Parathyroid adenoma (tissue), 2 donors: ENCODE data around the gene EVI2B.

Source experiments
- H2AFZ ChIP-seq: fragments of 300-600 bp; sonication (generic); one replicate; pipeline ENCODE4 v1.7.0; 2017; ENCODE audit warnings: antibody characterized with exemption, mild to moderate bottlenecking
- H3K27ac ChIP-seq: fragments of 300-600 bp; sonication (generic); one replicate; pipeline ENCODE4 v1.7.0; 2017
- H3K27me3 ChIP-seq: fragments of 300-600 bp; sonication (generic); one replicate; pipeline ENCODE4 v1.7.0; 2017; ENCODE audit warnings: low read length; ENCODE audit not compliant: control insufficient read depth, insufficient read depth
- H3K36me3 ChIP-seq: fragments of 300-600 bp; sonication (generic); one replicate; pipeline ENCODE4 v1.7.0; 2017; ENCODE audit warnings: low read length; ENCODE audit not compliant: control insufficient read depth, insufficient read depth
- H3K4me1 ChIP-seq: fragments of 300-600 bp; sonication (generic); one replicate; pipeline ENCODE4 v1.7.0; 2017; ENCODE audit warnings: control low read depth
- H3K4me2 ChIP-seq: fragments of 300-600 bp; sonication (generic); one replicate; pipeline ENCODE4 v1.7.0; 2017; ENCODE audit warnings: low read length
- H3K4me3 ChIP-seq: fragments of 300-600 bp; sonication (generic); one replicate; pipeline ENCODE4 v1.7.0; 2017; ENCODE audit warnings: low read depth, low read length
- H3K79me2 ChIP-seq: fragments of 300-600 bp; sonication (generic); one replicate; pipeline ENCODE4 v1.7.0; 2017; ENCODE audit warnings: control low read depth
- H3K9ac ChIP-seq: fragments of 300-600 bp; sonication (generic); one replicate; pipeline ENCODE4 v1.7.0; 2017; ENCODE audit warnings: mild to moderate bottlenecking
- H3K9me3 ChIP-seq: fragments of 300-600 bp; sonication (generic); one replicate; pipeline ENCODE4 v1.7.0; 2017; ENCODE audit warnings: low read length; ENCODE audit not compliant: control insufficient read depth
- TF ChIP-seq, protein P1 (sequence below): fragments of 300-600 bp; sonication (generic); IDR thresholded peaks from one replicate; pipeline ENCODE4 v1.7.0; 2017; ENCODE audit warnings: antibody characterized with exemption, mild to moderate bottlenecking
- donor health status: primary hyperparathyroidism.

Gene EVI2B

GRCh38 chr17:31261601-31262000 lies 52.3 kb downstream of the EVI2B start:
- Histone ChIP-seq H3K4me2 (no peak overlapping the region), H3K36me3 (no peaks in the 10 kb centered on the region), H3K9ac (no peak overlapping the region)

DNA sequence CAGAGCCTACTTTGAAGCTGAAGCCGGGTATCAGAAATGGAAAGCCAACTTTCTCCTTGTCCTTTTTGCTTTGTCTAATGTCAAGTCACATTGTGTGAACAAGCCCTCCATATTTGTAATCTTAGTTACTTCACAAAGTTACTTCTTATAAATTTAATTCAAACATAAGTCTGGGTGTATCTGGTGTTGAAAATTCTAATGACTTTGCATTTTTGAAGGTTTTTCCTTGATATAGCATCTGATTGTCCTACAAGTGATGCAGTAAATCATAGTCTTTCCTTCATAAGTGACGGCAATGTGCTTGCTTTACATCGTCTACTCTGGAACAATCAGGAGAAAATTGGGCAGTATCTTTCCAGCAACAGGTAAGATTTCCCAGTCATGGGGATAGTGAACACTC lies 53.7 kb downstream of the EVI2B start:
- Histone ChIP-seq H3K36me3 (no peaks in the 10 kb centered on the region), H3K4me3 (no peak overlapping the region), H3K27me3 (no peaks in the 10 kb centered on the region), H3K27ac (no peak overlapping the region), H3K4me2 (no peak overlapping the region), H3K9me3 (no peaks in the 10 kb centered on the region), H3K4me1 (no peaks in the 10 kb centered on the region), H3K9ac (no peak overlapping the region), H2AFZ (no peak overlapping the region), H3K79me2 (no peaks in the 10 kb centered on the region)
- TF ChIP-seq, protein P1, sequence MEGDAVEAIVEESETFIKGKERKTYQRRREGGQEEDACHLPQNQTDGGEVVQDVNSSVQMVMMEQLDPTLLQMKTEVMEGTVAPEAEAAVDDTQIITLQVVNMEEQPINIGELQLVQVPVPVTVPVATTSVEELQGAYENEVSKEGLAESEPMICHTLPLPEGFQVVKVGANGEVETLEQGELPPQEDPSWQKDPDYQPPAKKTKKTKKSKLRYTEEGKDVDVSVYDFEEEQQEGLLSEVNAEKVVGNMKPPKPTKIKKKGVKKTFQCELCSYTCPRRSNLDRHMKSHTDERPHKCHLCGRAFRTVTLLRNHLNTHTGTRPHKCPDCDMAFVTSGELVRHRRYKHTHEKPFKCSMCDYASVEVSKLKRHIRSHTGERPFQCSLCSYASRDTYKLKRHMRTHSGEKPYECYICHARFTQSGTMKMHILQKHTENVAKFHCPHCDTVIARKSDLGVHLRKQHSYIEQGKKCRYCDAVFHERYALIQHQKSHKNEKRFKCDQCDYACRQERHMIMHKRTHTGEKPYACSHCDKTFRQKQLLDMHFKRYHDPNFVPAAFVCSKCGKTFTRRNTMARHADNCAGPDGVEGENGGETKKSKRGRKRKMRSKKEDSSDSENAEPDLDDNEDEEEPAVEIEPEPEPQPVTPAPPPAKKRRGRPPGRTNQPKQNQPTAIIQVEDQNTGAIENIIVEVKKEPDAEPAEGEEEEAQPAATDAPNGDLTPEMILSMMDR: no peak

More at GRCh38 chr17:31261601-31262000, 52.3 kb downstream of the EVI2B start:
- Histone ChIP-seq H3K79me2 (no peaks in the 10 kb centered on the region), H3K4me3 (no peak overlapping the region), H2AFZ (no peak overlapping the region), H3K27ac (no peak overlapping the region), H3K27me3 (no peaks in the 10 kb centered on the region), H3K4me1 (no peaks in the 10 kb centered on the region), H3K9me3 (no peaks in the 10 kb centered on the region)
- TF ChIP-seq, protein P1: no peak

DNA sequence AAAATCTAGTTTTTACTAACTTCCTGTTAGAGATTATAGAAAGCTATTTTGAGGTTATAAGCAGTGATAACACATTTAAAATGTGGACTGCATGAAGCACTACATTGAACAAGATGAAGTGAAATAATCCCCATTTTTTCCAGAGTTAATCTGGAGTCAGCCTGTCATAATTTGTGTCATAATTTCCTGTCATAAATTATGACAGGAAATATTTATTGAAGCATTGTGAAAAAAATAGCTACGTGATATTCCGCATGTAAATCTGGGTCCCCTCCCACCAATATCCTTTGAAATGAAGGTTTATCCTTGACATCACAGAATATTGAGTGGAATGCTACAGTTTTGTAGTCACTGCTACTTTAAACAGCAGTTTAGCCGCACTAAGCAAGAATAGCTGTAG lies 56.9 kb downstream of the EVI2B start:
- TF ChIP-seq, protein P1: no peak
- Histone ChIP-seq H3K4me3 (no peak overlapping the region), H3K4me2 (no peak overlapping the region), H2AFZ (no peak overlapping the region), H3K27ac (no peak overlapping the region), H3K27me3 (no peaks in the 10 kb centered on the region), H3K79me2 (no peaks in the 10 kb centered on the region), H3K9me3 (no peaks in the 10 kb centered on the region), H3K9ac (no peak overlapping the region), H3K4me1 (peaks cover 2% of the 10 kb centered on the region), H3K36me3 (no peaks in the 10 kb centered on the region)

DNA sequence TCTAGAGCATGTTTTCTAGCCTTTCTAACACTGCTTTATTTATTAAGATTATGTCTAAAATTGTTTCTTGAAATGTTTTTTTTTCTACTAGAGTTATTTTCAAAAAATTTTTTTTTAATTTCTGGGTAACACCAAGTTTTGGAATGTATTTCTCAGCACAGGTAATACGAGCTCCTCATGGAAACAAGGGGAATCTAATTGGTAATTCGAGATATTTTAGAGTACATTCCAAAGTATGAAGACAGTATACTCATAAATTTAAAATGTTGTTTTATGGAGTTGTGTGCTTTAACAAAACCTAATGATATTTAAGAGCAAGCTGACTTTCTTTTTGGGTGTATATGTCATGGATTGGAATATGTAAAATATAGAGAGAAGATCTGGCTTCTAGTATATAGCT lies 59.2 kb downstream of the EVI2B start:
- no peaks in the 10 kb centered on the region for H3K9me3 ChIP-seq
- TF ChIP-seq, protein P1: no peak
- H3K9ac ChIP-seq: no peak overlapping the region
- H3K4me1 ChIP-seq: peaks cover 10% of the 10 kb centered on the region
- H3K4me3 ChIP-seq: no peak overlapping the region
- H3K27ac ChIP-seq: no peak overlapping the region
- H3K36me3 ChIP-seq: no peaks in the 10 kb centered on the region
- H2AFZ ChIP-seq: no peak overlapping the region
- no peaks in the 10 kb centered on the region for H3K79me2 ChIP-seq
- H3K4me2 ChIP-seq: no peak overlapping the region
- H3K27me3 ChIP-seq: no peaks in the 10 kb centered on the region
